Measurements from ENCODE around the gene STC2.

Gene STC2

DNA sequence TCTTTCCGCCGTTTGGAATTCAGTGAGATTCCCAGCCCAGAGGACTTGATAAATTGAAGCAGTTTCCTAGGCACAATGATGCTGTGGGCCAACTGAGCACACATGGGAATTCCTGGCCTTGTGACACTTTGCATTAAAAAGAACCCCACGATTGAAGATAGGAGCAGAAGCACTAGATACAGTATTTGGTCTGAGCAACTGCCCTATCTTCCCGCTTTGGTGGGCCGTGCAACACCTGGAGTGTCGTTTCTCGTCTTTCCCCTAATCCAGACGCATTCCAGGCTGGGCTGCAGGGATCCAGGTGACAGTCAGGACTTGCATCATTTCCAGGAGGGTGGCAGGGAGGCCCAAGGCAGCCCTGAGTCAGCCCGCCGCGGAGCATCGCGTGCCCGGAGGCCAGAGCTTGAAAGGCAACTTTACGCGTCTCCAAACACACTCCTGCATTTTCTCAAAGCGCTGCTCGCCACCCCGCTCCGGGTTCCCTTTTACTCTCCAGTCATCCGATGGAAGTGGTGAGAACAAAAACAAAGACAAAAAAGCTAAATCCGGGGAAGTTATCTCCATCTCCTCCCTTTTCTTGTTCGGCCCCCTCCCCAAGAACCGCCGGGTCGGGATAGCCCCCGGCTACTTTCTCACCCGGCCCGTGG is 753 bp upstream of the STC2 start:
- DNase-seq (ENCODE audit: low spot score), result no peak

DNA sequence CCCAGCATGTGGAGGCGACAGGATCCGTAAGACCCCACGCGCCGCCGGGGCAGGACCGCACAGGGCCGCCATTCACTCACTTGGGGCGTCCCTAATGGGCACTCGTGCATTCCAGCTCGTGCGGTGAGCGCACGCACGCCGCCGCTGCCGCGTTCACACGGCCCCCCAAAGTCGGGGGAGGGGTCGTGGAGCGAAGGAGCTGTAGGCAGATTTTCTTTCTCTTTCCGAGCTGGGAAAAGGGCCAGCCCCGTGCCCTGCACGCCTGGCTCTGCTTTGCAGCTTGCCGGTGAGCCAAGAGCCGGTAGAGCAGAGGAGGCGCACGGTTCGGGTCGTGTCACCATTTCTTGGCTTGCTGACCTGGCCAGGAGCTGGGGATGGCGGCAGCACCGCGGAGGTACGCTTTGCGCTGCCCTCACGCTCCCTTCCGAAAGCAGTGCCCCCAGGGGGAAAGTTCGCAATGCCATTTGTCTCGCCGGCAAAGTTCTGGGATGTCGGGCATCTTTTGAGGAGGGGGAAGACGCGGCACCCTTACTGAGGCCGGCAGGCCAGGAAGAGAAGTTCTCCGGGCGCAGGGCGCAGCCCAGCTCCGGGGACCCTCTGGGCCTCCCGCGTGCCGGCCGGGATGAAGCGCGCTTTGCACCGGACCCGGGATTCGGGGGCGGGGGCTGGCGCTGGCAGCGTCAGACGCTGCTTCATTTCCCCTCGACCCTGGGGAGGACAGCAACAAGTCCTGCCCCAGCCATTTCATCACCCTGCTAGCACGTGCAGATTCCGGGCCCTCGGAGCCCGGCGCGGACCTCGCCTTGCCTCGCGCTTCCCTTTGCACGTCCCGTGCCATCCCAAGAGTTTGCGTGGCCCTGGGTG is 898 bp downstream of the STC2 start:
- DNase-seq (ENCODE audit: low spot score), result no peak

DNA sequence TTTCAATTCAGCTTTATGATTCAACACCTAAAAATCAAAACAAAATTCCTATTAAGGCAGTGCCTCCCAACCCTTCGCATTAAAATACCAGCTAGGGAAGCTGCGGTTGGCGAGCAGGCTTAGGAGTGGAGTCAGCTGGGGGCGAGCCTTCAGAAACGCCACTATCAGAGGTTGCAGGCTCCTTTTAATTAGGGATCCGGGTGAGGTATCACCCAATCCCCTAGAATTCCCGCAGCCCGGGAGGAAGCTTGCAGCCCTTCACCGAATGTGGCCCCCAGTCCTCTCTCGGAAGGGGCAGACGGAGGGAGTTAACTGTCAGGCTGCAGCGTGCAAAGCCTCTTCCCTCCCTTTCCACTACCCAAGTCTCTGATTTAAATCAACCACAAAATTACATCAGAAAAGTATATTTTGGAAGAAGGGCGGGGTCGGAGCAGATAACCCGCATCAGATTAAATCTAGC is 1.7 kb downstream of the STC2 start:
- DNase-seq (ENCODE audit: low spot score), result no peak

DNA sequence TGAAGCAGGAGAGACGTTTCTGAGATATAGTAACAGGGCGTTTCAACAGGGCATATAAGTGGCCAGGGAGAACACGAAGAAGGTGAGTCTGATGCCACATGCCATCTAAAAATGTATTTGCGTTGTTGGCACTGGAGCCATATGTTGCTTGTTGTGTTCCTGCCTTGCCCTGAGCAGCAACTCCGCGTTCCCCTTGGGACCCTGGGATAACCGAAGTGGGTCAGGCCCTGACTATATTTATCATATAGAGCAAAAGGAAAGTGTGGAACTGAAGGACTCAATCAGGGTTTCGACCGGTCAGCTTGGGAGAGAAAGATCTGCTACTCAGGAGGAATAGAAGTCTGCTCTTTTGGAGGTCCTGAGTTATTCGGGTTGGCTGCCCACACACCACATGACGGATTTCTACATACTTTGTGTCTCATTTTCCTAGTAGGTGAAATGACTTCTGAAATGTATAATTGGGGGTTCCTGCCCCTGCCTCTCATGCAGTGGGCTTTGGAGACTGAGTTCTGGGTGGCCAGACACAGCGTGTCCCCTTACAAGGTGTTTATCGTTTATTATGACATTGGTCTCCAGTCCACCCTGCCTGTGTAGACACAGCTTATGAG is 3.0 kb downstream of the STC2 start:
- no peak for DNase-seq (ENCODE audit: low spot score)

DNA sequence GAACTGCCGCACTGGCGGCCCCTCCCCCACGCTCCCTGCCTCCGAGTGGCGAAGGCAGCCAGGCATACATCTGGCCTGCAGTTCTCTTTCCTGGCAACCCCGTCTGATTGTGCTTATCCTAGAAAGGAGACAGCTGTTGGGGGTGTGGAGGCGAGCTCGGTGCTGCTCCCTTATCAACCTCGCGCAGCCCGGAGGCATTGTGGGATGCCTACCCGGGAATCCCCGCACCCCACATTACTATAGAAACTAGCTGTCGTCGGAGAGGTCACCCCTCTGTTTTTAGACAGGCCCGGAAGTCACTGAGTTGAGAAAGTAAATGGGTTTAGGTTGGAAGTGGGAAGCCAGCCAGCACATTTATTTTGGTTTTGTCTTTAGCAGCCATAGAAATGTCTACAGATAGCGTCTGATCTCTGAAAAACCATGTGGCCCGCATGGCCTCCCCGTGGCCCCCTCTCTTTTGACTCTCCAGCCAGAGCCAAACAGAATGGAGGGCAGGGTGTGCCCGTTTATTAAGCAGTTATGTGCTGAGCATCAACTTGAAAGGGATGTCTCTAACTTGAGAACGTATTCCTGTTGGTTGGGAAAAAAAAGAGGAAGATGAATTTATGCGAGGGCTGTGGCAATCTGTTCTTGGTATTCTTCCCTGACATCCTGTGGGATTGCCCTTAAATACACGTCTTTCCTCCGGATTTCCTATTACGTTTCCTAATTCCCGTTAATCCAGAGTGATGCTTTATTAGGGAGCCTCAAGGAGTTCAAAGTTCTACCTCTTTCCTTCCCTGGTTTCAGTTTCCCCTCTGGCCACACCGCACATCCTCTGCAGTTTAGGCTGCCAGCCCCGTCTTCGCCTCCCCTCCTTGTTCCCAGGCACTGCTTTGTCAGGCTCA is 3.9 kb downstream of the STC2 start:
- no peak for DNase-seq (ENCODE audit: low spot score)

DNA sequence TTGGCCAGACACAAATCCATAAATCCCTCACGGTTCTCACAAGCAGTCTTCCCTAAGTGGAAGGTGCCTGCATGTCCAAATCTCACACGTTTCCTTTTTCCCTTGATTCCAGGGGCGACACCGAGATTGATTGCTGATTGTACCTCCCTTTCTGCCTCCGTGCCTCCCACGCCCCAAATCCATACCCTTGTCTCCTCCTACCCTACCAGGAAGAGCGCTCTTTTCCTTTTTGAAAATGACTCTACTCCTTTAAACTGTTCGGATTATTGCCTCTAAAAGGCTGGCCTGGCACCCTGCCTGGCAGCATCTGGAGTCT is 4.5 kb downstream of the STC2 start:
- DNase-seq (ENCODE audit: low spot score), result no peak

DNA sequence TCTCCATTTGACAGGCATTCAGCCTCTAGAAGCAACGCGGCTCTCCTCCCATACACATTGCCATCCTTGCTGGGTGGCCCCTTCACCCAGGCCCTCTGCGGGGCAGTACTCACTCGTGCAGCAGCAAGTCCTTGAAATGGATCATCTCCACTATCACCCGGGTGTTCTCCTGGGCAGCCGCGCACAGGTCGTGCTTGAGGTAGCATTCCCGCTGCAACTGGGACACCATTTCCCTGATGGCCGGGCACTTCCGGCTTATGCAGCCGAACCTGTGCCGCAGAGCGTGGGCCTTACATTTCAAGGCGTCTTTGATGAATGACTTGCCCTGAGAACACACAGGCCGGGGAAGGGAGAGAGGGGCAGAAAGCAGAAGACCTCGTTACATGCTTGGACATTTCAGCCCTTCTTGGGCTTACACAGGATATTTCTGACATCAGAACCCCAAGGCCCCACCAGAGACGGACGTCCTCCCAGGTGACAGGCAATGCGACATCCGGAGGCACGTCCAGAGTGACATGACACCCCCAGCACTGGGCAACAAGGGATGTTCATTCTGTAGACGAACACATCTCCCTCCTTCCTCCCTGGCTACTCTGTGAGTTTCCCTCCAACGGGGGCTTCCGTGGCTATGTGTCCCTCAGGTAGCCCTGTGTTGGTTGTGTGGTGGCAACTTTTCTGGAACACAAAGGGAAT is 5.0 kb downstream of the STC2 start:
- DNase-seq (ENCODE audit: low spot score), result no peak

DNA sequence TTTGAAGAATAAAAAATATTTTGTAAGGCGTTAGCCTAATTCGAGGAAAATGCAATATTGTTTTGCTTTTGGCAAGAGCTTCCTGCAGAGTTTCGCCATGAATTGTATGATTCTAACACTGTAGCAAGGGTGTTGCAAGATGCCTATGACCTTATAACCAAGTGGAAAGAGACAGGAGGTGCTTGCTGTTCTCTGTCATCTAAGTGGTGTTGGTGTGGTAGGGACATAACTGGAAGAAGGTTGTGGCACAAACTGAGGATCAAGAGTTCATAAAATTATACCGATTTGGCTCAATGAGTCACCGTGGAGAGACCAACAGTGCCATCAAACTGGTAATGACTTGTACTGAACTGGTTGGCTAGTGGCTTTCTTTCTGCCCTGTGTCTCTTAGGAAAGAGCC is 6.3 kb downstream of the STC2 start:
- DNase-seq (ENCODE audit: low spot score), result no peak

DNA sequence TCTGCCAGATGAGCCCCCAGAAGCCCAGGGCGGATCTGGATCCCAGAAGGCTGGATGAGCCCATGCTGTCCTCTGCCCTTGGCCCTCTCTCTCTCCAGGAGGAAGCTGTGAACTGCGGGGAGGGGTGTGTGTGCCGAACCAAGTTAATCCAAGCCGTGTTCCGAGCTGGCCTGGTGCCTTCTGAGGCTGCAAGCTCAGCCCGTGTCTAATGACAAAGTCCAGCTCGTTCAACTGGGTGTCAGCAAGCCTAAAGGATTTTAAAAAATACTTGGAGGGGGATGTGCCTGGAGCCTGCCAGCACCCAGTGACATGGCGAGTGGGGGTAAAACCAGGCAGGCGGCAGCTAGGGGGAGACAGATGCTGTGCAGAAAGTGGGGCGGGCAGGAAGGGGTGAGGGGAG is 8.0 kb downstream of the STC2 start:
- DNase-seq (ENCODE audit: low spot score), result no peak

DNA sequence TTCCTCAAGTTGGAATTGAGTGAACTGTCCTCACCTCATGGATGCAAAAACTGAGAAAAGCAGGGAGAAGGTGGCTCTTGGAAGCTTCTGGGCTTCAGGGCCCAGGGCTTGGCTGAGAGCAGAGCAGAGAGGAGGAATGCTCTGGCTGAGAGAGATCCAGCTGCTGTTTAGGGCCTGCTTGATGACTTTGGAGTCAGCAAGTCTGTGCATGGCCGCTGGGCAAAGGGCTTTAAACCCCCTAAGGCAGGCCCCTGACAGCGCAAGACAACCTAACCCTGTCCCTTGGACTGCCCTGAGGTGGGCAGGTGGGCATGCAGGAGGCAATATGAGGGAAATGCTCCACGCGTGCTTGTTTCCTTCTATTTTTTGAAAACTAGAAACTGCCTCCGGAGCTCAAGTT is 8.6 kb downstream of the STC2 start:
- no peak for DNase-seq (ENCODE audit: low spot score)

DNA sequence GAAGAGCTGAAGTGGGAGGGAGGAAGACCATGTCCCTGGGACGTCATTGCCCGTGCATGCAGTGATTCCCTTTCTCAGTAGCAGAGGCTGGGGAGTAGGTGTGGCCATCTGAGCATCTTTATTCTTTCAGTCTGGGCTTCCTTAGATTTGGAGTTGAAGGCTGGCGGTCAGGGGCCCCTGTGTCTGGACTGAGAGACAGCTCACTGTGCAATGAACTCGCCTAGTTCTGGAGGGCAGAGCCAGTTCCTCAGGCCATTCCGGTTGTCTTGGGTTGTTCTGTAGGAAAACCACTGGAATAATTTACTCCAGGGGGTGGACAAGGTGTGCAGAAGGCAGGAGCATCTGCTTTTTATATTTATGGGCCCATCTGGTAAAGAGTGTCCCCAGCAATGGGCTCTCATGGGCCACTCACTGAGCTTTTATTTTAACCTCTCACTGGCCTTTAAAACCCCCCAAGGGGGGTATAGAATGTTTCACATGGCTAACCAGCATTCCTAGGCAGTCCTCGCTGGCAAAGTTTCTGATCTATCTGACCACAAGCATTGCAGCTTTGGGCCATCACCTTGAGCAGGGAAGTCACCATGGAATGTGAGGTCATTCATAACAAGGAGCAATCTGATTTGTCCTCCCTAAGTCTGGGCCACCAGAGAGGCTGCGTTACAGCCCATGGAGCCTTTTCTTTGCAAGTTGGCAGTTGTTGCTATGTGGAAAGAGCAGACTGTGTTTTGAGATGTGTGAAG is 9.2 kb downstream of the STC2 start:
- no peak for DNase-seq (ENCODE audit: low spot score)

DNA sequence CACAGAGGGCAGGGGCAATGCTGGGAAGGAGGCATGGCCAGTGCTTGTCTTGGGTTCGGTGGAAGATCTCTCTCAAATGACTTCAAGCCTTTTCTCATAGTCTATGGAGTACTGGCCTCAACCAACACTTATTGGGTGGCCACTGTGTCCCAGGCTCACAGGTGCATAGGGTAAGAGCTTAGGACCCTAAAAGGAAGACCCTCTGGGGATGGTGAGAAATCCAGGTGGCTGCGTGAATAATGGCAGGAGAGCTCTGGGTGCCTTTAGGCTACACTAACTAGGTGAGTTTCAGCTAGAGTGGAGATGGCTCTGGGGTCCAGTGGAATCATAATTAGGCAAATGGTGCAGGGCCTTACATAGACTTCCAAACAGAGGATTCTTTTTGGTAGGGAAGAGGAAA is 9.9 kb downstream of the STC2 start:
- DNase-seq (ENCODE audit: low spot score), result no peak

DNA sequence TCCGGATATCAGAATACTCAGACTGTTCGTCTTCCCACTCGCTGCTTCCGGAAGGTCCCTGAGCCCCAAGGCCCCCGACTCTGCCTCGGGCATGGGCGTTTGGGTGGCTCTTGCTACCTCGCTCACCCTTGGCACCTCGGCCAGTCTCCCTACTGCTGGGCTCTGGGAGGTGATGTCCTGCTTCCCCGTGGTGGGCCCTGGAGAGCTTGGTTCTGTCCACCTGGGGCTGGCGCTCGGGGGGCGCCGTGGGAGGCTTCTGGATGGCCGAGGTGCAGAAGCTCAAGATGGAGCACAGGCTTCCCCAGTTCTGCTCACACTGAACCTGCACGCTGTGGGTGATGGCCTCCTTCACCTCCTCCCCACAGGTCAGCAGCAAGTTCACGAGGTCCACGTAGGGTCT is 10.4 kb downstream of the STC2 start:
- no peak for DNase-seq (ENCODE audit: low spot score)

DNA sequence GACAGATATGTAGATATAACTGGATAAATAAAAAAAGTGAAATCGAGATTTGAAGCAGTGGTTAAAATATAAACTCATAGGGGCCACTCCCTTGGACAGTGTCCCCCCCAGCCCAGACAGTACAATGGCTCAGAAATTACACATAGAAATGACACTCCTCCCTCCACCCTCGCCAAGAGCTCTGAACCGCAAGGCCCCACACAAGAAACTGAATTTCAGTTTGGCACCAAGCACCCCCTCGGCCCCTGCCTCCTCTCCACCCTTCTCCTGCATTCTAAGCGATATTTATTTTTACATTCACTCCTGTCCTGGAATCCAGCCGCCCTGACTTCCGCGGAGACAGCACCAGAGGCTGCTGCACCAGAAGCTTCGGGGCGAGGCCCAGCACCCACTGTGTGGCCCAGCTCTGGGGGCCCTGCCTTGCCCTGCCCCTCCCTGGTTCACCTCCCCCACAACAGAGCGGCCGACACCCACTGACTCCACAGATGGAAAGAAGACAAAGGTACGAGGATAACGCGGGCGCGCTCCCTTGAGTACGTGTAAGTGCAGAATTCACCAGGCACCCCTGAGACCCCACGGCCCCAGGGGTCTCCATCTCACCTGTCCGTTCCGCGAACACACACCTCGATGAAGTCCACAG is 11.0 kb downstream of the STC2 start:
- no peak for DNase-seq (ENCODE audit: low spot score)

DNA sequence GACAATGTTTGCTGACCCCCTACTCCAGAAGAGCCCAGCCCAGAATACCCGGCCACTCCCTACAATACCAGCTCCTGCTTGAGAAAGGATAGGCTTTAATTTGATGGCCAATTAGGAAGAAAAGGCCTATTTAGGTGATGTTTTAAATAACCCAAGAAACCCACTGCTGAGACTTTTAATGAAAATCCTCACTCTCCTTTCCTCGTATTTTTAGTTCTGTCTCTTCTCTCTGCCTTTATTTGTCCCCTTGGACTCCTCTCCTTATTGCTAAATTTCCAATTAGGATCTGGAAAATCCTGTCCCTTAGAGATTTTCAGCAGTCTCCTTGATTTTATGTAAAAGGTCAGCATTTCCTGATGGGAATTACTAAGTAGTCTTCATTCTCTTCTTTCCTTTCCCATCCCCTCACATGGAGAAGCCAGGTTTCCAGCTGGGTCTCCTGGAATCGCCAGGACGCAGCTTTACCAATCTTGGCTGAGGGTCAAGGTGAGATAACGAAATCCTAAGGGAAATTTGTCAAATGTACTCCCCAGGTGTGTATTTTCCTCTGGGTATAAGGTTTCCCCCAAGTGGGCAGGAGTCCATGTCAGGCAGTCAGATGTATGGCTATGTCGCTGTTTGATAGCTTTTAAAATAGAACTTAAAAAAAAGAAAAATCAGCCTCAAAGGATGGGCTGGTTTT is 11.7 kb downstream of the STC2 start:
- DNase-seq (ENCODE audit: low spot score), result no peak

DNA sequence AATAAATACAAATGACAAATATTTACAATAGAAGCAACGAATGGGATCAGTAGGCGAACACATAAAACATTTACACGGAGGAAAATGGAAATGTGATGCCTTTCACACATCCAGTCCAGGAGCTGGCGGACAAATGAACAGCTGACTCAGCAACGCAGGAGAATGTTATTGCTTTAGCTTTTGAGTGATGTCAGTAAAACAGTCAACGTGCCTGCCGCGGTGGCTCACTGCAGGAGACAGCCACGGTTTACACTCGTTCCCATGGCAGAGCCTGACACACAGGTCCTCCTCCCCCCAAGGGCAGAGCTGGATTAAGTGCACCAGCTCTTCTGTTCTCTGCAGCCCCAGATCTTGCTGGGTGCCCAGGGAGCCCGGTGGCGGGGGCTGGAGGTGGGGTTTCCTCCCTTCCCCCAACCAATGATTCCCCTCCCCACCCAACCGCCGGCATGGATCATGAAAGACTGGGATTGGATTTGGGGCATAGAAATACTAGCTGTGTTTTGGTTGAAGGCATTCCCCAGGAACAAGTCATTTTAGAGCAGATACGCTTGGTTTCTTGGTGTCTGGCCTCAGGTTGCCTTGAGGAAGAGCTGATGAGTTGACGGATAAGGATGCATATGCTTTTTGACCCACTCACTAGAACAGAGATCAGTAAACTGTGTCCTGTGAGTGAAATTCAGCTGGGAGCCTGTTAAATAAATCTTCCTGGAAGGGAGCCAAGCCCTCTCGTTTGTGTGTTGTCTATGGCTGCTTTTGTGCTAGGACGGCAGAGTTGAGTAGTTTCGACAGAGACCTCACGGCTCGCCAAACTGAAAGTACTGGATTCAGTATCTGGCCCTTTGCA is 12.5 kb downstream of the STC2 start:
- no peak for DNase-seq (ENCODE audit: low spot score)

DNA sequence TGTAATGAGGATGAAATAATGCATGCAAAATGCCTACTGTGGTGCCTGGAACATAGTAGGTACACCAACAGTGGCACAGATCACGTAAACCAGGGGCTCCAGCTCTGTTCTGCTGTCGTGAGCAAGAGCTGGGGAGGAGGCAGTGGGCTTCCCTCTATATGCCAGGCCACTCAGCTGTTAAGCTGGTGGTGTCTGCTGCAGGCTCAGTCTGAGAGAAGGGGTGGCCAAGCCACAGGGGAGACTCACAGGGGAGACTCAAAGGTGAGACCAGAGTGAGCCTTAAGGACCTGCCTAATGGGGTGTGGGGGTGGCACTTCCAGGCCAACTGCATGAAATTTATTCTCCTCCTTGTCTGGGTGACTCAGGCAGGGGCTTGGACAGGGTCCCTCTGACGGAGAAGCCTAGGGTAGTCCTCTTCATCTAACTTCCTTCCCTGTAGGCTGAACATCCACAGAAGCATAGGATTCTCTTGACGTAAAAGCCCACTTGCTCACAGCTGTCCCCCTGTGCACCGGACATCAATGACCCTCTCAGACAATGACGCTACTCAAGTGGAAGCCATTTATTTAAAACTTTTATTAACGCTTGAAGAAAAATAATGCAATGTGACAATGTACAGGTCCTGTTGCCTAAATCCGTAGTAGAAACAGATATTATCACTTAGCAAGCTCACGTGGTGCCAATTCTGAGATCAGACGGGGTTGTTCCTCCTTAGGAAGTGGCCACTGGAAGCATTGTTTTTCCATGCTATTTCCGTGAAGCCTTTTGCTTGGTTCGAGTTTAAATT is 13.9 kb downstream of the STC2 start:
- DNase-seq (ENCODE audit: low spot score), result no peak

DNA sequence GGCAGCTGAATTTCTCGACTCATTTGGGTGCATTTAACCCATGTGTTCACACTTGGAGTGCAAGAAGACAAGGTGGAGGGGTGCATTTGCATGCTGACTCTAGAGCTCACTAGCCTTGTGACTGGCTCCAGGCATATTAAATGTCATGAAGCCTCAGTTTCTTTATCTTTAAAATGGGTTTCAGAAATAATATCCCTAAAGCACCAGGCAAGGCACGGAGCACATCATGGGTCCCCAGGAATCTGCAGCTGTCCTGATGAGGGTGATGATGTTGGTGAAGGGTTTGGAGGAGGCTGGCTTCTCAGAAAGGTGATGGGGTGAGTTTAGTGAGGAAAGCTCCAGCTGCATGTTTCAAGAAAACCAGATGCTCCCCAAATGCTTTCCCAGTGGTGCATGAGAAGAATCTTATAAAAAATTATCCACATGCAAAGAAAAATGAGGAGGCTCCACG is 14.8 kb downstream of the STC2 start:
- no peak for DNase-seq (ENCODE audit: low spot score)
